Ecto neural progenitor cell (in vitro differentiated cells): ENCODE results near the gene TSPOAP1.

ENCODE experiments used
- DNase-seq: peaks from one replicate; pipeline ENCODE4 v3.0.0-alpha.2; 2018; ENCODE audit warnings: low spot score

TSPOAP1 gene

GRCh38 chr17:58277107-58277801, 51.3 kb downstream of the TSPOAP1 start:
- DNase-seq, result no peak

GRCh38 chr17:58276423-58276822, 52.2 kb downstream of the TSPOAP1 start:
- DNase-seq, result no peak

DNA sequence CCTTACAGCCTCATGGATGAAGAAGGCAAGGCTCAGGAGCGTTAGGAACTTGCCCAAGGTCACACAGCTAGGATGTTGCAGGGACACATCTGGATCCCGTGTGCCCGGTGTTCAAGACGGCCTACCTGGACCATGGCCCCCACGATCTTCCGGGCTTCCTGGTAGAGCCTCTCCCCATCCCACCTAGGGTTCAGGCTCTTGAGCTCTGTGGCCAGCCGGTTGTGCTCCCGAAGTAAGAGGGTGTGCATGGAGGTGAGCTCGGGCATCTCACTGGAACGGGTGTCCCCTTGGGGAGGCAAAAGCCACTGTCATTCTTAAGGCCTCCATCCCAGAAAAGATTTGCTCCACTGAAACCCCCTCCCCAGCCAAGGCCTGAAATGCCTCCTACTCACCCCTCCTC, 53.2 kb downstream of the TSPOAP1 start:
- DNase-seq, result no peak

GRCh38 chr17:58273453-58274104, 55.0 kb downstream of the TSPOAP1 start:
- no peak for DNase-seq

DNA sequence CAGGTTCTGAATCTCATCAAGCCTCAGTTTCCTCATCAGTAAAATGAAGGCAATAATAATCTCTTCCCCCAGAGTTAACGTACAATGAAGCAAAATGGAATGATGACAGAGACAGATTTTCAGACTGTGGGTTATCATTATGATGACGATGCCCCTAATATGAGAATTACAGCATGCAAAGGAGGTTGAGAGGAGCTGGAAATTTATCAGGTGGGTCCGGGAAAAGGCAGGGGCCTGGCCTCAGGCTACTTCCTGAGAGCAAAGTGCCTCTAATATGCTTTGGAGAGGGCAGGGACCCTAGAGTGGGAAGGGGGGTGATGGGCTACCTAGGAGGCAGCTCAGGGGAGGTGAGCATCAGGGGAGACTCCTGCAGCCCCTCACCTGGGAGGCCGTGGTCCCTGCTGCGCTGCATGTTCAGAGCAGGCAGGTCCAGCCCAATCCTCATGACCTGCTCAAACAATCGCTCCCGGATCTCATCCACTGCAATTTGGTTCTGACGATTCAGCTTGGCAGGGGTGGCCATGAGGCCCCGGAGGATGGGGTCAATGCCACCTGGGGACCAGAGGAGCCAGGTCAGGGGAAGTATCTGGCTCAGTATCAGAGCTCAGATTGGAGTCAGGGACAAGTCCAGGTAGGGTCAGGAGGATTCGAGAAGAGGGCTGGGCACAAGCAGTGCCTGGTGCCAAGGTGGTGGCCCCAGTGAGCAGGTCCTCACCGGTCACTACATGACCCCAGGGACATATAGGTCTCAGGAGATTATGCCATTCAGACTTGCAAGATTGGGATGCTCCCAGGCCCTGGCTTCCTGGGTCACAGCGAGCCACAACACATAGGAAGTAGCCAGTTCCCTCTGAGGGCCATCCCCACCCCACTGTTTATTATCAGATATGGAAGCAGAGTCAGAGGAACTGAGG, 56.0 kb downstream of the TSPOAP1 start:
- no peak for DNase-seq

- DNase-seq, result no peak
Measured at GRCh38 chr17:58271216-58271931, 57.2 kb downstream of the TSPOAP1 start.

GRCh38 chr17:58270476-58271215, 57.9 kb downstream of the TSPOAP1 start:
- no peak for DNase-seq

DNA sequence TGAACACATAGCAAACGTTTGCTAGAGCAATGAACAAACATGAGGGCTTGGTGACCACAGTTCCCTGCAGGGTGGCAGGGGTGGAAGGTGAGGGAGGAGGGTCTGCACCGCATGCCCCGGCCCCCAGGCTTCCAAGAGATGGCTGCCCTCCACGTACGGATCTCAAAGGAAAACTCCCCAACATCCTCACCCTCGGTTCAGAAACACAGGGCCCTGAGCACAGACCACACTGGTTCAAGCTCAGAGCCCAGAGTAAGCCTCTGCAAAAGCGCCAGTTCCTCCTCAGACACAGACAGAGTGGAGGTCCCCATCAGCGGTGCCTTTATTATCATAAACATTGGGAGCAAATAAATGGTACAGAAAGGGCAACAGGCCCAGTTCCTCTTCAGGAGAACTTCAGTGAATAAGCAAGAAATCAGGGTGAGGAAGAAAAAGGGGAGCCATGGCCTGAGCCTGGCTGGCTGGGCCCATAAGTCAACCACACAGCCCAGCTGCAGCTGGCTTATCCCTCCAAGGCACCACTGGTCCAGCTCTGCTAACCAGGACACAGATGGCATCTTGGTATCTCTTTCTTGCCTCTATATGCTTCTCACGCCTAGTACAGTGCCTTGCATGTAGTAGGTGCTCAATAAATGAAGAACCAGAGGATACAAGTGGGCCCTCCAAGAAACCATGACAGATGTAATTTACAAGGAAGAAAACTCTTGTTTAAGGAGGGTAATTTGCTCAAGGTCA, 58.9 kb downstream of the TSPOAP1 start:
- no peak for DNase-seq

DNA sequence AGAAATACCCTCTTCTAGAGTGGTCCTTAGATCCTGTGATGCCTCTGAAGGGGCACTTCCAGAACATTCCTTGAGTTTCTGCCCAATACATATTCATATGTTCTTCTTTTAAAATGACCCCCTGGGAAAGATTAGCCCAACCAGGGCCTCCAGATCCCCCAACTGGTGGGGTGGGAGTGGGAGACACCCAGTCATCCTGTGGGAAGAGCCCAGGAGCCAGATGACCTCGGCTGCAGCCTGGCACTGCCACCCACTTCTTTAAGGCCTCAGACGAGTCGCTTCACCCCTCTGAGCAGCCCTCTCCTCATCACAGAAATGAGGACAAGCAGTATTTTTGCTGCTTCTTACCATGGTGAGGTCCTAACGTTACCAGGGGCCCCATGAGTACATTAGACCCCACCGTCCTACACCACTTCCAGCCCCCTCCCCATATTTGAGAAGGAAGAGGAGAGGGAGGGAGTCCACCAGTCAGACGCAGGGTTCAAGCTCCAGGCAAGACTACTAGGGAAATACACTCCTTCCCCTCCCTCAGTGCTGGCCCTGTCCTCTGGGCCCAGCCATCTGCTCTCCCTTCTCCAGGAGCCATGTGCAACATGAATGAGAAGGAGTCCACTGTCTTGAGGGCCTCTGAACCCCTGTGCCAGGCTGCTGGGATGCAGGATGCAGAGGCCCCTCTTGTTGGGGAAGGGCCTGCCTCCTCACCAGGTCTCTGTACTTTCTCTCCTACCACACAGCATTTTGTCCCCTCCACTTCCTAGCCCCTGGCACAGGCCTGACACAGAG, 59.6 kb downstream of the TSPOAP1 start:
- no peak for DNase-seq

- DNase-seq, result no peak
Measured at GRCh38 chr17:58268326-58268725, 60.3 kb downstream of the TSPOAP1 start.

GRCh38 chr17:58267347-58268324, 61.0 kb downstream of the TSPOAP1 start:
- DNase-seq, result no peak

GRCh38 chr17:58265902-58266875, 62.4 kb downstream of the TSPOAP1 start:
- DNase-seq, result no peak

- no peak for DNase-seq
Measured at GRCh38 chr17:58265271-58265670, 63.3 kb downstream of the TSPOAP1 start.

GRCh38 chr17:58264407-58265103, 64.0 kb downstream of the TSPOAP1 start:
- no peak for DNase-seq

- no peak for DNase-seq
Measured at GRCh38 chr17:58263773-58264172, 64.8 kb downstream of the TSPOAP1 start.

DNA sequence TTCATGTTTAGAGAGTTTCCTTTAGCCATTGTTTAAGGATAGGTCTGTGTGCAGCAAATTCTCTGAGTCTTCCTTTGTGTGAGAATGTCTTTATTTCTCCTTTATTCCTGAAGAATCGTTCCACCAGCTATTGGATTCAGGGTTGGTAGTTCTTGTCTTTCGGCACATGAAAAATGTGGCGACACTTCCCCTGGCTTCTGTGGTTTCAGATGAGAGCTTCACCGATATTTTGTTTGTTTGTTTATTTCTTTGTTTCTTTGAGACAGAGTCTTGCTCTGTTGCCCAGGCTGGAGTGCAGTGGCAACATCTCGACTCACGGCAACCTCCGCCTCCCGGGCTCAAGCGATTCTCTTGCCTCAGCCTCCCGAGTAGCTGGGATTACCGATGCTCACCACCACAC, 66.4 kb downstream of the TSPOAP1 start:
- no peak for DNase-seq

- DNase-seq, result peak; percentile 47
Measured at GRCh38 chr17:58254803-58255202, 73.8 kb downstream of the TSPOAP1 start.
